ENCODE measurements around the gene IKZF5. TPM values are rescaled to one million over a fixed set of nuclear protein-coding genes. Genes with fewer than 3 reads are reported as not detected.

Gene IKZF5
- total RNA-seq, 1 donor from 2014 or later, result 12.4 TPM

DNA sequence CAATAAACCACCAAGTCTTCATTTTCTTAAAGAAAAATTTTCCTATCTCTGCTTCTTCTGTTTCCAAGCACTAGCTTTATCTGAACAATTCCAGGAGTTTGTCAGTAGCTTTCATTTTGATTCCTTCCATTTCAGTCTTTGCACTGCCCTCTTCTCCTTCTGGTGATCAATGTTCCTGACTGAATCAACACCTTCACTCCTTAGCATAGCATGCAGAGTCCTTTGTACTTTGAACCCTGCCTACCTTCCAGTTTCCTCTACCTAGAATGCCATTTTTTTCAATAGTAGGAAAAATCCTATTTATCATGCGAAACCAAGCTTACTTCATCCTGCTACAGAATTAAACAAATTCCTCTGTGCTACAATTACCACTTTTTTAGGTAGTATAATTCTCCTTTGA, 52.7 kb downstream of the IKZF5 start:
- Mint-ChIP-seq H3K4me3 (no peak overlapping the region), H3K27me3 (ENCODE audit: low read depth) (peaks cover 61% of the 10 kb centered on the region), H3K36me3 (no peaks in the 10 kb centered on the region), H3K9me3 (no peaks in the 10 kb centered on the region), H3K4me1 (peaks cover 20% of the 10 kb centered on the region), H3K27ac (no peak overlapping the region)
- TF ChIP-seq, protein P1, sequence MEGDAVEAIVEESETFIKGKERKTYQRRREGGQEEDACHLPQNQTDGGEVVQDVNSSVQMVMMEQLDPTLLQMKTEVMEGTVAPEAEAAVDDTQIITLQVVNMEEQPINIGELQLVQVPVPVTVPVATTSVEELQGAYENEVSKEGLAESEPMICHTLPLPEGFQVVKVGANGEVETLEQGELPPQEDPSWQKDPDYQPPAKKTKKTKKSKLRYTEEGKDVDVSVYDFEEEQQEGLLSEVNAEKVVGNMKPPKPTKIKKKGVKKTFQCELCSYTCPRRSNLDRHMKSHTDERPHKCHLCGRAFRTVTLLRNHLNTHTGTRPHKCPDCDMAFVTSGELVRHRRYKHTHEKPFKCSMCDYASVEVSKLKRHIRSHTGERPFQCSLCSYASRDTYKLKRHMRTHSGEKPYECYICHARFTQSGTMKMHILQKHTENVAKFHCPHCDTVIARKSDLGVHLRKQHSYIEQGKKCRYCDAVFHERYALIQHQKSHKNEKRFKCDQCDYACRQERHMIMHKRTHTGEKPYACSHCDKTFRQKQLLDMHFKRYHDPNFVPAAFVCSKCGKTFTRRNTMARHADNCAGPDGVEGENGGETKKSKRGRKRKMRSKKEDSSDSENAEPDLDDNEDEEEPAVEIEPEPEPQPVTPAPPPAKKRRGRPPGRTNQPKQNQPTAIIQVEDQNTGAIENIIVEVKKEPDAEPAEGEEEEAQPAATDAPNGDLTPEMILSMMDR (IDR thresholded peaks at IDR 0.05; ENCODE audit: unreplicated experiment), result no peak
- DNase-seq (ENCODE audit: low spot score in 2 of 2, unreplicated experiment in 2 of 2), result no peak

DNA sequence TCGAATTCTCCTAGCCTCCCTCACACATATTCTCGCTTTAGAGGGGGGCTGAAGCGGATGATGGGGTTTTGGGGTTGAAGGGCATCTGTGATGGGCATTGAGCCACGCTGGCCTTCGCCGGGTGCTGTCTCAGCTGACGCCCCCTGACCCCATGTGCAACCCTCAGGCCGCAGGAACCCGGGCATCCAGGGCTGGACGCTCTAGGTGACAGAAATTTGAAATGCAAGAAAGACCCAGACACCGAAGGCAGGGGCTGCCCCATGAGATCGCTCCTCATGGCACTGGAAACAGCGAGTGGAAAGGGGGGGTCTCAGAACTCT, 53.9 kb downstream of the IKZF5 start:
- Mint-ChIP-seq H3K4me1 (peaks cover 20% of the 10 kb centered on the region), H3K9me3 (no peaks in the 10 kb centered on the region), H3K27ac (no peak overlapping the region), H3K36me3 (peaks cover 3% of the 10 kb centered on the region), H3K27me3 (ENCODE audit: low read depth) (peaks cover 50% of the 10 kb centered on the region), H3K4me3 (peak overlapping the region; percentile 84)
- TF ChIP-seq, protein P1 (IDR thresholded peaks at IDR 0.05; ENCODE audit: unreplicated experiment), result no peak
- no peak for DNase-seq (ENCODE audit: low spot score in 2 of 2, unreplicated experiment in 2 of 2)

DNA sequence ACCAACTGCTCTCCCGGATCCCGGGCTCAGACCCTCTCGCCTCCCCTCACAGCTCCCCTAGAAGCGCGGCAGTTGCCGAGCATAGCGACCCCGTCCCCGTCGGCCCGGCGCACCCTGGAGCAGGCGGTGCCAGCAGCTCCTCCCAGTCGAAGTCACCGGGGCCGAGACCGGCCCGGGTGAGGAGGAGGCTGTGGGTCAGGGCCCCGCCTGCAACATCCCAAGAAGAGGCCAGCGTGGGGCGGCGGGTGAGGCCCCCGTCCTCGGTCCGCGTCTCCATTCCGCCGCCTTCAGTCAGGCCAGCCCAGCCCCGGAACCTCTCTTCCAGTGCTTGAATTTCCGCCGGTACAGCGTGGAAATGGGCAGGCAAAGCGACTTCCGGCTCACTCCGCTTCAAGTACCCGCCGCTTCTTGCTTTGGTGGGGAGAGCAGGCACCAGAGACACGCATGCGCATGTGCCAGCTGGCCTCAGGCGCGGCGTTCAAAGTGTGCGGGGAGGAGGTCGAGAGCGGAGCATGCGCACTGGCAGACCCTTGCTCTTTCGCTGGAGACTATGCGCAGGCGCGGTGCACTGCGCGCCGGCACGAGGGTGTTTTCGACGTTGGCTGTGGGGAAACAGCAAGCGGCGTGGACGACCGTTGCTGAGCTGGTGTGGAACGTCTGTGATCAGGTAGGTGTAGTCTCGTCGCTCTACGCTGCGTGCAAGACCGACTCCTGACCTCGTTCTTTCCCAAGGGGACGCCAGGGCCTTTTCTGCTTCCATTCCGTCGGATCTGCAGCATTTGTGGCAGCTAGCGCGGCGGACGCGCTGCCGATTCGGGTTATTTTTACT, 54.5 kb downstream of the IKZF5 start, which contains the start of gene C10orf88:
TSS of gene C10orf88 (minus strand) at position 326 of the 829 bp plus-strand sequence. CDS start at position 277, 49 bp downstream.
- H3K27me3 Mint-ChIP-seq (ENCODE audit: low read depth), result peaks cover 47% of the 10 kb centered on the region
- TF ChIP-seq, protein P1 (IDR thresholded peaks at IDR 0.05; ENCODE audit: unreplicated experiment), result no peak
- no peaks in the 10 kb centered on the region for H3K9me3 Mint-ChIP-seq
- H3K27ac Mint-ChIP-seq, result peak within 1 kb of the TSS; percentile 85
- H3K36me3 Mint-ChIP-seq, result peaks cover 6% of the 10 kb centered on the region
- H3K4me3 Mint-ChIP-seq, result peak within 1 kb of the TSS; percentile 84
- peak; percentile 96 to 97 for DNase-seq (ENCODE audit: low spot score in 2 of 2, unreplicated experiment in 2 of 2)
- peaks cover 20% of the 10 kb centered on the region for H3K4me1 Mint-ChIP-seq

DNA sequence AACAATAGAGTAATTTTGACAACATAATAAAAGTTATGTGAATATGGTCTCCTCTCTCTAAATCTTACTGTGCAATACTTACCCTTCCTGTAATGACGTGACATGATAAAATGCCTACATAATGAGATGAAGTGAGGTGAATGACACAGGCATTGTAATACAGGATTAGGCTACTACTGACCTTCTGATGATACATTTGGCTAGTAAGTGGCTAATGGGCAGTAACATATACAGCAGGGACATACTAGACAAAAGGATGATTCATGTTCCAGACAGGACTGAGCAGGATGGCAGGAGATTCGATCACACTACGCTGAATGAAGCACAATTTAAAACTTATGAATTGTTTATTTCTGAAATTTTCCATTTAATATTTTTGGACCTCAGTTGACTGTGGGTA, 59.3 kb downstream of the IKZF5 start:
- no peak overlapping the region for H3K27ac Mint-ChIP-seq
- no peaks in the 10 kb centered on the region for H3K9me3 Mint-ChIP-seq
- H3K36me3 Mint-ChIP-seq, result peaks cover 26% of the 10 kb centered on the region
- peaks cover 19% of the 10 kb centered on the region for H3K4me1 Mint-ChIP-seq
- DNase-seq (ENCODE audit: low spot score in 2 of 2, unreplicated experiment in 2 of 2), result no peak
- no peak overlapping the region for H3K4me3 Mint-ChIP-seq
- peaks cover 2% of the 10 kb centered on the region for H3K27me3 Mint-ChIP-seq (ENCODE audit: low read depth)
- TF ChIP-seq, protein P1 (IDR thresholded peaks at IDR 0.05; ENCODE audit: unreplicated experiment), result no peak

Other genes starting within 250 kb of the IKZF5 start
- not detected in 3 replicates for gene CUZD1, start 162.9 kb downstream of the IKZF5 start, total RNA-seq
- gene FAM24B, start 129.2 kb downstream of the IKZF5 start, total RNA-seq, result not detected in 3 replicates
- not detected in 3 replicates for gene FAM24A, start 98.2 kb downstream of the IKZF5 start, total RNA-seq
- 12.6 to 15.7 TPM (median 13.5 TPM) in 3 replicates for gene C10orf88, start 54.6 kb downstream of the IKZF5 start, total RNA-seq
- gene PSTK, start 28.4 kb downstream of the IKZF5 start, total RNA-seq, result 7.7 to 9.1 TPM (median 8.2 TPM) in 3 replicates
- gene ACADSB, start 211 bp upstream of the IKZF5 start, total RNA-seq, result 17.0 to 21.3 TPM (median 17.6 TPM) in 3 replicates
- not detected in 3 replicates for gene HMX3, start 127.2 kb upstream of the IKZF5 start, total RNA-seq
- not detected in 3 replicates for gene HMX2, start 139.3 kb upstream of the IKZF5 start, total RNA-seq
- gene BUB3, start 145.6 kb upstream of the IKZF5 start, total RNA-seq, result 70.0 to 71.5 TPM (median 71.1 TPM) in 3 replicates

Data from mesothelial cell of epicardium (in vitro differentiated cells).